HFFc6 (cell line): ENCODE data around the gene CDKN1B. TPM values are rescaled to one million over a fixed set of nuclear protein-coding genes. Genes with fewer than 3 reads are reported as not detected.

Experiments used
- DNase-seq: peaks from one replicate; pipeline ENCODE4 v3.0.0-alpha.2; 2018
- H3K27ac Mint-ChIP-seq: 2 replicates; pipeline ENCODE4 v1.8.0; 2020; ENCODE audit warnings: mild to moderate bottlenecking, mixed read lengths
- H3K27me3 Mint-ChIP-seq: 2 replicates; pipeline ENCODE4 v1.8.0; 2021; ENCODE audit warnings: mild to moderate bottlenecking, moderate library complexity, mixed read lengths; ENCODE audit not compliant: insufficient read depth
- H3K36me3 Mint-ChIP-seq: 2 replicates; pipeline ENCODE4 v1.8.0; 2021; ENCODE audit warnings: low read depth, mixed read lengths
- H3K4me1 Mint-ChIP-seq: 2 replicates; pipeline ENCODE4 v1.8.0; 2020; ENCODE audit warnings: low read depth, mixed read lengths
- H3K4me3 Mint-ChIP-seq: 2 replicates; pipeline ENCODE4 v1.8.0; 2020; ENCODE audit warnings: mild to moderate bottlenecking, moderate library complexity, mixed read lengths
- H3K9me3 Mint-ChIP-seq: 2 replicates; pipeline ENCODE4 v1.8.0; 2020; ENCODE audit warnings: mild to moderate bottlenecking, mixed read lengths
- total RNA-seq, 6 experiments: library from RNA; stranded (reverse); fragmentation: NEBNext Ultra II Directional; extraction: Animal tissue kit (Norgen Biotek cat#: 25700); gene quantifications; 2 replicates in 1 of 6; 3 replicates in 5 of 6; pipeline ENCODE4 v1.2.3, GENCODE V29; 2021
- TF ChIP-seq, protein P1 (sequence below): fragments of 200-600 bp; sonication (generic); IDR thresholded peaks from 2 replicates; pipeline ENCODE4 v1.5.0; 2021; ENCODE audit warnings: antibody characterized with exemption, mild to moderate bottlenecking

The CDKN1B gene
- total RNA-seq, 6 experiments from 2014 or later: 22.9 to 31.4 (median 29.7) TPM

DNA sequence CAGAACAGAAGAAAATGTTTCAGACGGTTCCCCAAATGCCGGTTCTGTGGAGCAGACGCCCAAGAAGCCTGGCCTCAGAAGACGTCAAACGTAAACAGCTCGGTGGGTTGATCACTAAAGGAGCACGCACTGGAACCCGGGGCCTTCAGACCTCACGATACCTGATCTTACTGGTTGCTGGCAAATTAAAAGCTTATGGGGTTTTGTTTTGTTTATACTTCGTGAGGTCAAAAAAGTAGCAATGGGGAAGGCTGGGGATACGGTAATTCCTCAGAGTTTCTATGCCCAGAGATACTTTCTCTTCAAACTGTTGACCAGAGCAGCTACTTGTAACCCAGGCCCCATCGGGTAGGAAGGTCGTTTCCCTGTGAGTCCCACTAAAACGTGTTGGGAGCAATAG lies 1.7 kb downstream of the CDKN1B start:
- H3K4me3 Mint-ChIP-seq: peak overlapping the region; percentile 96
- H3K27me3 Mint-ChIP-seq: peaks cover 8% of the 10 kb centered on the region
- H3K4me1 Mint-ChIP-seq: peaks cover 61% of the 10 kb centered on the region
- TF ChIP-seq, protein P1, sequence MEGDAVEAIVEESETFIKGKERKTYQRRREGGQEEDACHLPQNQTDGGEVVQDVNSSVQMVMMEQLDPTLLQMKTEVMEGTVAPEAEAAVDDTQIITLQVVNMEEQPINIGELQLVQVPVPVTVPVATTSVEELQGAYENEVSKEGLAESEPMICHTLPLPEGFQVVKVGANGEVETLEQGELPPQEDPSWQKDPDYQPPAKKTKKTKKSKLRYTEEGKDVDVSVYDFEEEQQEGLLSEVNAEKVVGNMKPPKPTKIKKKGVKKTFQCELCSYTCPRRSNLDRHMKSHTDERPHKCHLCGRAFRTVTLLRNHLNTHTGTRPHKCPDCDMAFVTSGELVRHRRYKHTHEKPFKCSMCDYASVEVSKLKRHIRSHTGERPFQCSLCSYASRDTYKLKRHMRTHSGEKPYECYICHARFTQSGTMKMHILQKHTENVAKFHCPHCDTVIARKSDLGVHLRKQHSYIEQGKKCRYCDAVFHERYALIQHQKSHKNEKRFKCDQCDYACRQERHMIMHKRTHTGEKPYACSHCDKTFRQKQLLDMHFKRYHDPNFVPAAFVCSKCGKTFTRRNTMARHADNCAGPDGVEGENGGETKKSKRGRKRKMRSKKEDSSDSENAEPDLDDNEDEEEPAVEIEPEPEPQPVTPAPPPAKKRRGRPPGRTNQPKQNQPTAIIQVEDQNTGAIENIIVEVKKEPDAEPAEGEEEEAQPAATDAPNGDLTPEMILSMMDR: no peak
- no peak for DNase-seq
- peak overlapping the region; percentile 94 for H3K27ac Mint-ChIP-seq
- peaks cover 56% of the 10 kb centered on the region for H3K36me3 Mint-ChIP-seq
- no peaks in the 10 kb centered on the region for H3K9me3 Mint-ChIP-seq

GRCh38 chr12:12719496-12719895 lies 2.3 kb downstream of the CDKN1B start:
- Mint-ChIP-seq H3K27me3 (peaks cover 8% of the 10 kb centered on the region), H3K36me3 (peaks cover 56% of the 10 kb centered on the region), H3K4me1 (peaks cover 55% of the 10 kb centered on the region), H3K9me3 (no peaks in the 10 kb centered on the region), H3K27ac (peak overlapping the region; percentile 94), H3K4me3 (peak overlapping the region; percentile 96)
- TF ChIP-seq, protein P1: no peak
- no peak for DNase-seq

DNA sequence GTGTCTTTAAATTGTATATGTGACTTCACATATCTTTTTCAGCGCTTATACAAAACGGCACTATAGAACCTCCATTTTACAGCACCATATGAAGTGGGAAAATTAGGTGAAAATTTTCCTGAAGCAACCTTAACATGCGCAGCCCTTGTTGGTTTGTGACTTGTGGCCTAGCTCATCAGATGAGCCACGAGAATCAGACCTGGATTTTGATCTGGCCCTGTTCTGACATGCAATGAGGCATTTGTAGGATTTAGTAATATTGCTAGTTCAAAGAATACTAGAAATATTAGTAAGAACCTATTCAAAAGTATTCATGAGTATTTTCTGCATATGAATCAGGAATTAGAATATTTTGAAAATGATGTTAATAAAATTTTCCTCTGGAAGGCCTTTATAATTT lies 2.9 kb downstream of the CDKN1B start:
- TF ChIP-seq, protein P1: no peak
- Mint-ChIP-seq H3K4me3 (peak overlapping the region; percentile 96), H3K4me1 (peaks cover 49% of the 10 kb centered on the region), H3K27ac (peak overlapping the region; percentile 94), H3K9me3 (no peaks in the 10 kb centered on the region), H3K27me3 (peaks cover 8% of the 10 kb centered on the region), H3K36me3 (peaks cover 56% of the 10 kb centered on the region)
- no peak for DNase-seq

DNA sequence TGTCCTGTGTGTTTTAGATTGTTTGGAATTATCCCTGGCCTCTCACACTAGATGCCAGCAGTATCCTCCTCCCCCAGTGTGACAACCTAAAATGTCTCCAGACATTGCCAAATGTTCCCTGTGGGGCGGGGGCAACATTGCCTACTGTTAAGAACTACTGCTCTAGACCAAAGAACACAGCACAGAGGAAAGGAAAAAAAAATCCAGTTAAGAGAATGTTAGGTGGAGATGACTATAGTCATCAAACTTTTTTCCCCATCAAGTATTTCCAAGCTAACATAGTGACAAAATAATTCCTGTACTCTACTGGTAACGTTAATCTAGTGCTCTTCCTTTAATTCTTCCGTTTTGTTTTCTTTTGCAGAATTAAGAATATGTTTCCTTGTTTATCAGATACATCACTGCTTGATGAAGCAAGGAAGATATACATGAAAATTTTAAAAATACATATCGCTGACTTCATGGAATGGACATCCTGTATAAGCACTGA lies 3.5 kb downstream of the CDKN1B start:
- peaks cover 10% of the 10 kb centered on the region for H3K27me3 Mint-ChIP-seq
- no peak for DNase-seq
- TF ChIP-seq, protein P1: no peak
- no peaks in the 10 kb centered on the region; the same call in 1 of the 2 replicates for H3K9me3 Mint-ChIP-seq
- peak overlapping the region; percentile 94 for H3K27ac Mint-ChIP-seq
- peaks cover 42% of the 10 kb centered on the region for H3K4me1 Mint-ChIP-seq
- peak overlapping the region; percentile 96 for H3K4me3 Mint-ChIP-seq
- H3K36me3 Mint-ChIP-seq: peaks cover 57% of the 10 kb centered on the region

- peaks cover 61% of the 10 kb centered on the region for H3K36me3 Mint-ChIP-seq
- peaks cover 12% of the 10 kb centered on the region for H3K27me3 Mint-ChIP-seq
- peak overlapping the region; percentile 94 for H3K27ac Mint-ChIP-seq
- H3K9me3 Mint-ChIP-seq: no peaks in the 10 kb centered on the region; the same call in 1 of the 2 replicates
- H3K4me3 Mint-ChIP-seq: peak overlapping the region; percentile 96
- TF ChIP-seq, protein P1: no peak
- peaks cover 37% of the 10 kb centered on the region for H3K4me1 Mint-ChIP-seq
- no peak for DNase-seq
These were observed 4.1 kb downstream of the CDKN1B start for GRCh38 chr12:12721176-12721751.
